Uterus (tissue), 2 donors: ENCODE data around the gene TERT.

Experiments
- CTCF ChIP-seq, 4 experiments: fragments of 200-600 bp in 2 of 4; fragments of 450-650 bp in 2 of 4; sonication (generic) in 2 of 4; IDR thresholded peaks; one replicate each; pipeline ENCODE4 v1.5.1; 2016 to 2019; ENCODE audit warnings: antibody characterized with exemption in 4 of 4, mild to moderate bottlenecking in 2 of 4, moderate library complexity in 1 of 4
- POLR2A ChIP-seq, 2 donors: fragments of 450-650 bp; IDR thresholded peaks; one replicate each; pipeline ENCODE4 v1.6.1; 2016; ENCODE audit warnings: antibody characterized with exemption in 2 of 2, mild to moderate bottlenecking in 1 of 2, moderate library complexity in 1 of 2

DNA sequence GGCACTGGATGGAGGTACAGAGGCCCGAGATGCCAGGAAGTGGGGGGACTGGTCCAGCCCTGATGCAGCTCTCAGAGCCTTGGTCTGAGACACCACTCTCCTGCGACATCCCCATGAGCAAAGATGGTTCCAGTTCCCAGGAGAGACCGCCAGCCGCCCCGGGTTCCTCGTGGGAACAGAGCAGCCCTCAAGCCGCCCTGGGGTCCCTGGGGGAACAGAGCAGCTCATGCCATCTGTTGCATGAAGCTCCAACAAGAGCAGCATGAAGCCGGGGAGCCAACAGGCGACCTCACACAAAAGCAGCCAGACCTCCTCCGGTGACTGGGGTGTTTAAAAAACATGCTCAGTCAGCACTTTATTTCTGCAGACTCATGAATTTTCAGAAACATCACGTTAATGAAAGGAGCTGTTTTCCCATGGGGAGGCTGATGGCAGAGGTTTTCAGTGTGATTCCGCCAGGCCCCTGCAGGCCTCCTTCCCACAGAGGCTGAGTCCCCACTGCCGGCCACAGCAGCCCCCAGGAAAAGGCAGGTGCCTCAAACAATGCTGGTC lies 63.4 kb downstream of the TERT start:
- no peak for TF ChIP-seq POLR2A (IDR thresholded peaks at IDR 0.05)
- TF ChIP-seq CTCF (IDR thresholded peaks at IDR 0.05): no peak
